Common myeloid progenitor, CD34-positive (primary cell): Measurements from ENCODE around the gene POLR1A.

Source experiments
- CTCF ChIA-PET: fragments of 350-600 bp; sonication (Branson Sonifier 250); formaldehyde crosslinking; loops from one replicate; lab custom pipeline; 2021; ENCODE audit warnings: antibody characterized with exemption; lab: Charles Lee
- POLR2A ChIA-PET: fragments of 350-600 bp; sonication (Branson Sonifier 250); formaldehyde crosslinking; loops from one replicate; lab custom pipeline; 2021; ENCODE audit warnings: antibody characterized with exemption; lab: Charles Lee
- DNase-seq, 3 donors: peaks; one replicate each; pipeline versions ENCODE4 v3.0.0 to v3.0.0-alpha.2; 2013
- H3K27ac ChIP-seq, 2 experiments: 1 replicate in 1 of 2; 2 replicates in 1 of 2; pipeline ENCODE4 v1.7.0; 2013; ENCODE audit warnings: inconsistent platforms in 2 of 2, low read length in 2 of 2, mild to moderate bottlenecking in 2 of 2, low read depth in 1 of 2, moderate library complexity in 1 of 2; ENCODE audit not compliant: severe bottlenecking in 2 of 2, insufficient read depth in 1 of 2, poor library complexity in 1 of 2
- H3K27me3 ChIP-seq, 5 experiments: replicated peaks in 2 of 5; 1 replicate in 3 of 5; 2 replicates in 2 of 5; pipeline versions ENCODE4 v1.6.1 to v1.7.0; 2013; ENCODE audit warnings: low read length in 4 of 5, mild to moderate bottlenecking in 2 of 5, moderate library complexity in 2 of 5, inconsistent platforms in 1 of 5; ENCODE audit not compliant: insufficient read depth in 5 of 5, control insufficient read depth in 4 of 5
- H3K36me3 ChIP-seq, 4 experiments: 1 replicate in 2 of 4; 2 replicates in 2 of 4; pipeline versions ENCODE4 v1.6.1 to v1.7.0; 2013; ENCODE audit warnings: low read length in 3 of 4, control low read depth in 1 of 4, mild to moderate bottlenecking in 1 of 4; ENCODE audit not compliant: control insufficient read depth in 4 of 4, insufficient read depth in 4 of 4
- H3K4me1 ChIP-seq, 4 experiments: 1 replicate in 3 of 4; 2 replicates in 1 of 4; pipeline versions ENCODE4 v1.6.1 to v1.7.1; 2013; ENCODE audit warnings: low read length in 3 of 4, mild to moderate bottlenecking in 3 of 4, control low read depth in 1 of 4, inconsistent platforms in 1 of 4, moderate library complexity in 1 of 4; ENCODE audit not compliant: control insufficient read depth in 4 of 4, insufficient read depth in 4 of 4; ENCODE audit errors: control extremely low read depth in 1 of 4
- H3K4me3 ChIP-seq, 7 experiments: 1 replicate in 4 of 7; 2 replicates in 3 of 7; pipeline versions ENCODE4 v1.5.1 to v1.7.0; 2013; ENCODE audit warnings: mild to moderate bottlenecking in 7 of 7, low read length in 6 of 7, moderate library complexity in 6 of 7, inconsistent platforms in 2 of 7, low read depth in 2 of 7, control low read depth in 1 of 7; ENCODE audit not compliant: insufficient read depth in 4 of 7, control insufficient read depth in 1 of 7; ENCODE audit errors: extremely low read depth in 1 of 7
- H3K9me3 ChIP-seq, 5 experiments: 1 replicate in 4 of 5; 2 replicates in 1 of 5; pipeline versions ENCODE4 v1.6.1 to v1.7.1; 2013; ENCODE audit warnings: low read length in 4 of 5, mild to moderate bottlenecking in 2 of 5, inconsistent platforms in 1 of 5, low read depth in 1 of 5, moderate library complexity in 1 of 5; ENCODE audit not compliant: control insufficient read depth in 4 of 5, insufficient read depth in 2 of 5; ENCODE audit errors: control extremely low read depth in 1 of 5
- WGBS: methylation state at CpG from one replicate; pipeline ENCODE4 v1.1.5; 2013; ENCODE audit not compliant: insufficient coverage; 5-methylcytosine and 5-hydroxymethylcytosine counted together

The POLR1A gene

GRCh38 chr2:86025229-86025820, 80.4 kb downstream of the POLR1A start:
- ChIA-PET POLR2A (interaction anchor here (1.0 kb wide), 1 partner anchor 11 kb away, joined by 4 read pairs; no protein-coding TSS in a partner anchor), CTCF (interaction anchor here (0.7 to 2.6 kb wide), 7 partner anchors 10 to 214 kb away, joined by 3 to 19 read pairs (median 3); no protein-coding TSS in a partner anchor)
- H3K4me3 ChIP-seq = no peak overlapping the region
- peaks cover 8 to 59% (median 47%) of the 10 kb centered on the region in 4 experiments for H3K36me3 ChIP-seq
- no peak overlapping the region for H3K27ac ChIP-seq
- no peaks in the 10 kb centered on the region for H3K9me3 ChIP-seq
- no peaks in the 10 kb centered on the region for H3K27me3 ChIP-seq
- H3K4me1 ChIP-seq = no peaks in the 10 kb centered on the region
- WGBS = 88% methylated on average over 4 of the region's 7 CpGs
- peak in 1 of 3 donors; percentile 11 for DNase-seq

- POLR2A ChIA-PET = interaction anchor here (0.6 kb wide), 1 partner anchor 59 kb away, joined by 4 read pairs; no protein-coding TSS in a partner anchor
- no CpG with 5 or more reads among the region's 2 CpGs for WGBS
- Histone ChIP-seq H3K4me1 (no peaks in the 10 kb centered on the region), H3K27ac (no peak overlapping the region), H3K36me3 (peaks cover 4 to 41% (median 30%) of the 10 kb centered on the region in 4 experiments), H3K27me3 (no peaks in the 10 kb centered on the region), H3K4me3 (no peak overlapping the region), H3K9me3 (no peaks in the 10 kb centered on the region)
- CTCF ChIA-PET = no interaction called here
- DNase-seq = no peak
These were observed 82.3 kb downstream of the POLR1A start for GRCh38 chr2:86023366-86023712.

GRCh38 chr2:86022661-86023365, 82.9 kb downstream of the POLR1A start:
- no peaks in the 10 kb centered on the region for H3K9me3 ChIP-seq
- no peak overlapping the region for H3K4me3 ChIP-seq
- H3K27ac ChIP-seq = no peak overlapping the region
- H3K4me1 ChIP-seq = no peaks in the 10 kb centered on the region
- POLR2A ChIA-PET = interaction anchor here (0.6 kb wide), 2 partner anchors 18 to 59 kb away, joined by 4 read pairs; no protein-coding TSS in a partner anchor
- CTCF ChIA-PET = interaction anchor here (1.0 to 2.3 kb wide), 3 partner anchors 13 to 193 kb away, joined by 3 to 10 read pairs (median 4); partner anchors contain the start of gene ST3GAL5
- WGBS = 97% methylated on average over 12 of the region's 13 CpGs
- H3K36me3 ChIP-seq = peaks cover 4 to 36% (median 25%) of the 10 kb centered on the region in 4 experiments
- no peaks in the 10 kb centered on the region for H3K27me3 ChIP-seq
- no peak for DNase-seq

GRCh38 chr2:86021396-86022378, 84.0 kb downstream of the POLR1A start:
- WGBS = 94% methylated on average over 12 of the region's 12 CpGs
- peaks cover 0 to 6% (median under 1%) of the 10 kb centered on the region in 4 experiments for H3K4me1 ChIP-seq
- no peaks in the 10 kb centered on the region for H3K9me3 ChIP-seq
- DNase-seq = no peak
- peaks cover 0 to 25% (median 14%) of the 10 kb centered on the region in 4 experiments for H3K36me3 ChIP-seq
- H3K27me3 ChIP-seq = no peaks in the 10 kb centered on the region
- no peak overlapping the region for H3K27ac ChIP-seq
- ChIA-PET CTCF (interaction anchor here (1.0 to 2.3 kb wide), 3 partner anchors 14 to 192 kb away, joined by 3 to 10 read pairs (median 4); partner anchors contain the start of gene ST3GAL5), POLR2A (interaction anchor here (0.6 kb wide), 1 partner anchor 19 kb away, joined by 4 read pairs; no protein-coding TSS in a partner anchor)
- no peak overlapping the region for H3K4me3 ChIP-seq

- Histone ChIP-seq H3K27ac (no peak overlapping the region), H3K4me1 (peaks cover 0 to 8% (median under 1%) of the 10 kb centered on the region in 4 experiments), H3K9me3 (no peaks in the 10 kb centered on the region), H3K27me3 (no peaks in the 10 kb centered on the region), H3K36me3 (peaks cover 0 to 18% (median 11%) of the 10 kb centered on the region in 4 experiments), H3K4me3 (no peak overlapping the region)
- no peak for DNase-seq
- ChIA-PET POLR2A (no interaction called here), CTCF (interaction anchor here (1.6 to 2.3 kb wide), 2 partner anchors 15 to 132 kb away, joined by 4 to 10 read pairs; partner anchors contain the start of gene ST3GAL5)
- 91% methylated on average over 7 of the region's 7 CpGs for WGBS
These were observed 84.7 kb downstream of the POLR1A start for GRCh38 chr2:86020984-86021383.

GRCh38 chr2:86019121-86019520, 86.6 kb downstream of the POLR1A start:
- Histone ChIP-seq H3K4me1 (peaks cover 0 to 8% (median under 1%) of the 10 kb centered on the region in 4 experiments), H3K27ac (no peak overlapping the region), H3K27me3 (no peaks in the 10 kb centered on the region), H3K4me3 (no peak overlapping the region), H3K9me3 (peaks cover 4 to 11% (median 8%) of the 10 kb centered on the region in 5 experiments), H3K36me3 (peaks cover 0 to 6% (median under 1%) of the 10 kb centered on the region in 4 experiments)
- ChIA-PET POLR2A (no interaction called here), CTCF (no interaction called here)
- DNase-seq = no peak
- 96% methylated on average over 3 of the region's 5 CpGs for WGBS
